Choroid plexus epithelial cell (primary cell): ENCODE data around the gene LTBP1.
"Not testable (repeated sequence)": the region's sequence is repeated elsewhere in the genome, so short reads cannot be mapped to it uniquely, and the experiment has no call there.

Experiments
- DNase-seq: peaks from one replicate; pipeline ENCODE4 v3.0.0-alpha.2; 2010; ENCODE audit warnings: low read depth
- H3K4me3 ChIP-seq: 2 replicates; pipeline ENCODE4 v1.5.1; 2011; ENCODE audit warnings: low read depth, mild to moderate bottlenecking, control low read depth, low read length, moderate library complexity
- CTCF ChIP-seq: conservative IDR thresholded peaks from 2 replicates; pipeline ENCODE4 v1.5.1; 2011; ENCODE audit warnings: low read depth, mild to moderate bottlenecking, control low read depth, inconsistent platforms, low read length, moderate library complexity

LTBP1 gene

DNA sequence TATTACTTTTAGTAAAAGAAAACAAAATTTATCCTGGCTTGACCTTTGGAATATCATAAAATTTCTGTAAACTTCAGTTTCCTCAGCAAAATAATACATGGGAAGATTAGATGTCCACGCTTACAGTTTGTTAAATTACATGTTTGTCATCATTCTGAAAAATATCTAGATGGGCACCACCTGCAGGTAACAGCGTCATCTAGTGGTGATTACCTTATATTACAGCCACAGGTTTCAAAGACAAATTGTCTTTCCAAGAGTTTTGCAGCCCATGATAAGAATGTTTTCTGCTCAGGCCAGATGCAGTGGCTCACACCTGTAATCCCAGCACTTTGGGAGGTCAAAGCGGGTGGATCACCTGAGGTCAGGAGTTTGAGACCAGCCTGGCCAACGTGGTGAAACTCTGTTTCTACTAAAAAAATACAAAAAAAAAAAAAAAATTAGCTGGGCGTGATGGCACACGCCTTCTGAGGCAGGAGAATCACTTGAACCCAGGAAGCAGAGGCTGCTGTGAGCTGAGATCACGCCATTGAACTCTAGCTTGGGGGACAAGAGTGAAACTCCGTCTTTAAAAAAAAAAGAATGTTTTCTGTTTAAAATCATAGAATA is 433.4 kb downstream of the LTBP1 start:
- peak; percentile 73 for TF ChIP-seq CTCF

DNA sequence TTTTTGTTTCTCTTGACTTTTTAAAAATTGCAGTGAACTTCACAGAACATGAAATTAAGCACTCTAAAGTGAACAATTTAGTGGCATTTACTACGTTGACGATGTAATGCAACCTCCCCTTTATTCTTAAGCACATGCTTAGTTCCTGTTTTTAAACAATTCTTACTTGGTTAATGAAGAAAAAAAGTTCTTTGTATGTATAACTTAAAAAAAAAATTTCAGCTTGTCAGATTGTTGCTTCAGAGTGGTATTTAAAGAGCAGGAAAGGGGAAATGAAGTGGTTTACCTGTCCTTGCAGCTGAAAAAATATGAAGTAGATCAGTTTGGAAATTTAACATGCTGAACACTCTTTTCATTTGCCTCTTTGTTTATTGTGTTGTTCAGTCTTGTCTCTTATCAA is 434.0 kb downstream of the LTBP1 start:
- no peak overlapping the region for H3K4me3 ChIP-seq
- TF ChIP-seq CTCF, result no peak
- no peak for DNase-seq

More for the DNA sequence above, 433.4 kb downstream of the LTBP1 start:
- DNase-seq, result peak; percentile 30
- no peak overlapping the region for H3K4me3 ChIP-seq

- no peak for TF ChIP-seq CTCF
- no peak overlapping the region for H3K4me3 ChIP-seq
- DNase-seq, result no peak
Measured at GRCh38 chr2:33381301-33381858, 434.6 kb downstream of the LTBP1 start.

GRCh38 chr2:33383855-33384598 is 437.3 kb downstream of the LTBP1 start:
- no peak for DNase-seq
- H3K4me3 ChIP-seq, result no peak overlapping the region
- TF ChIP-seq CTCF, result no peak

DNA sequence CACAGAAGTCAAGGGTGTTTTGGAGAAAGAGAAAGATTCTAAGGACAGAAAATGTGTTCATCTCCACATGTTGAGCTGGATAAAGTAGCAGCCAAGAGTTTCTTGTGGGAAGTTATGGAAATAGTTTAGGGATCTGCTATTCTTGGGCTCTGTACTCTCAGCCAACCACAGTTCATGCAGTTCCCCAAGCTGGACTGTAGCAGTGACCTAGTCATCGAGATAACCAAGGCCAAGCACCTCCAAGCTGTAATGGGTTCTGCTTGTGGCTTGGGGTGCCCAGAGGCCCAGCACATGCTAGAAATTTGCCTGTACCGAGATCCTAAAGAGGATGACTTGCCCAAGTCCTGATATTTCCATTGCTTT is 437.8 kb downstream of the LTBP1 start:
- DNase-seq, result no peak

GRCh38 chr2:33388996-33389395 is 442.2 kb downstream of the LTBP1 start:
- DNase-seq, result no peak
- TF ChIP-seq CTCF, result no peak
- no peak overlapping the region for H3K4me3 ChIP-seq

More for the DNA sequence above, 437.8 kb downstream of the LTBP1 start:
- H3K4me3 ChIP-seq, result no peak overlapping the region
- no peak for TF ChIP-seq CTCF

GRCh38 chr2:33389695-33390094 is 442.9 kb downstream of the LTBP1 start:
- not testable (repeated sequence) for H3K4me3 ChIP-seq, DNase-seq
